ENCODE data around the gene RASGEF1C.

Gene RASGEF1C

DNA sequence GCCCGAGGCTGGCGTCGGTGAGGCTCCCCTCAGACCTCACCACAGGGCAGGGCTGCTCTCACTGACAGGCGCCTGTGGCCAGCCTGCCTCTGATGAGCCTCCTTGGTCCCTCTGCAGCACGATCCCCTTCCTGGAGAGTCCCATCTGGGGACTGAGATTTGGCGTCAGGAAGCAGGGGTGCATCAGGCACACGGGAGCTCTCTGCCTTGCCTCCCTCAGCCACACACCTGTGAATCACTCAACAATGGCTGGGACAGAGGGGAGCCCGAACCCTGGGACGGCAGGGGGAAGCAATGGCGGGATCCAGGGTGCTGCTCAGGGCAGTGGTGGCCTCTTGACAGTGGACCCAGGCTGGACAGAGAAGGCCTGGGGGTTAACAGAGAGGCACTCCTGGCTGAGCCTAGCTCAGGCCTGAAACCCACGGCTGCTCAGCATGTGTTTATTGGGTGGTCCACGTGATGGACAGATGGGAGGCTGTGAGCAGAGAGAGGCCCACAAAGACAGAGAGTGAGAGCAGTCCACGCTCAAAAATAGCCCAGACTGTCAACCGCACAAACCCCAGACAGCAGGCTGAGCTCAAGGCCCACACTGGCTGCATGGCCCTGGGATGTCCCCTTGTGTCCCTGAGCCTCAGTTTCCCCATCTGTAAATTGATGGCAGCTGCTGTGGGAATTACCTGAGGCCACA is 11.9 kb downstream of the RASGEF1C start:
- TF ChIP-seq, protein P1, sequence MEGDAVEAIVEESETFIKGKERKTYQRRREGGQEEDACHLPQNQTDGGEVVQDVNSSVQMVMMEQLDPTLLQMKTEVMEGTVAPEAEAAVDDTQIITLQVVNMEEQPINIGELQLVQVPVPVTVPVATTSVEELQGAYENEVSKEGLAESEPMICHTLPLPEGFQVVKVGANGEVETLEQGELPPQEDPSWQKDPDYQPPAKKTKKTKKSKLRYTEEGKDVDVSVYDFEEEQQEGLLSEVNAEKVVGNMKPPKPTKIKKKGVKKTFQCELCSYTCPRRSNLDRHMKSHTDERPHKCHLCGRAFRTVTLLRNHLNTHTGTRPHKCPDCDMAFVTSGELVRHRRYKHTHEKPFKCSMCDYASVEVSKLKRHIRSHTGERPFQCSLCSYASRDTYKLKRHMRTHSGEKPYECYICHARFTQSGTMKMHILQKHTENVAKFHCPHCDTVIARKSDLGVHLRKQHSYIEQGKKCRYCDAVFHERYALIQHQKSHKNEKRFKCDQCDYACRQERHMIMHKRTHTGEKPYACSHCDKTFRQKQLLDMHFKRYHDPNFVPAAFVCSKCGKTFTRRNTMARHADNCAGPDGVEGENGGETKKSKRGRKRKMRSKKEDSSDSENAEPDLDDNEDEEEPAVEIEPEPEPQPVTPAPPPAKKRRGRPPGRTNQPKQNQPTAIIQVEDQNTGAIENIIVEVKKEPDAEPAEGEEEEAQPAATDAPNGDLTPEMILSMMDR (IDR thresholded peaks at IDR 0.05; ENCODE audit: low read depth, low read length): no peak
- H3K4me3 ChIP-seq (ENCODE audit: low read depth, low read length): no peak overlapping the region

DNA sequence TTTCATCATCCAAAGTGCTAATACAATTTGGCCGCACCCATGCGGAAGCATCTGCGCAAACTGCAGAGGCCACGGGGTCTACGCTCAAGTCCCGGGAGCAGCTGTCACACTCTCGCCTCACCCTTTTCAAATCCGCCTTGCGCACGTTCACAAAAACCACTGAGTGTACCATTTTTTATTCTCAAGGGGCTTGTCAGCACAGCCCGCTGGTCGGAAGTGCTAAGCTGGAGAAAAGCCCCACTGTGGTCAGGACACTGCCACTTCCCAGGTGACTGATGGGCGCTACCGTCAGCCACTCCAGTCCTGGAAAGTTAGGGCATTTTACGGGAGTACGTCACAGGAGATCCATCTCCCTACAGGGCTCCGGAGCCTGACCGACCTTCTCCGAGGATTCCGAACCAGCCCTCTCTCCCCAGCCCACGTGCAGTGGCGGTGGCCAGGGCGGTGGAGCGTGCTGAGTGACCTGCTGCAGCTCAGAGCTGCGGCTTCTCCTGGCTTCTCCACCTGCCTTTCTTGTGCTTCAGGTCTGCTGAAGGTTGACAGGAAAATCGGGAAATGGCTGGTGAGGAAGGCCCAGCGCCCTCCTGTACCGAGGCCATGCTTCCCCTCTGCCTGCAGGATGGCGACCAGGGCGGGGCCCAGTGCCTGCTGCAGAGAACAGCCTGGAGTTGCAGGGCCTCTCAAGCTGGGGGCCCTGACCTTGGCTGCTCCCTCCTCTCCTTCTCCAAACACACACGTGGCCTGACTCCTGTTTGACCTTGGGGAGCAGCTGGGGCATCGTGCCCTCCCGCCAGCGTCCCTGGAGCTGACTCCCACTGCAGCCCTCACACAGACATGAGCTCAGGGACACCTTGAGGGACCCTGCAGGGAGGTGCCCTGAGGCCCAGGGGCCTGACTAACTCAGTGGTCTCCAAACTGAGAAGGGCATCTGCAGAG is 14.3 kb downstream of the RASGEF1C start:
- TF ChIP-seq, protein P1 (IDR thresholded peaks at IDR 0.05; ENCODE audit: low read depth, low read length): no peak
- no peak overlapping the region for H3K4me3 ChIP-seq (ENCODE audit: low read depth, low read length)

DNA sequence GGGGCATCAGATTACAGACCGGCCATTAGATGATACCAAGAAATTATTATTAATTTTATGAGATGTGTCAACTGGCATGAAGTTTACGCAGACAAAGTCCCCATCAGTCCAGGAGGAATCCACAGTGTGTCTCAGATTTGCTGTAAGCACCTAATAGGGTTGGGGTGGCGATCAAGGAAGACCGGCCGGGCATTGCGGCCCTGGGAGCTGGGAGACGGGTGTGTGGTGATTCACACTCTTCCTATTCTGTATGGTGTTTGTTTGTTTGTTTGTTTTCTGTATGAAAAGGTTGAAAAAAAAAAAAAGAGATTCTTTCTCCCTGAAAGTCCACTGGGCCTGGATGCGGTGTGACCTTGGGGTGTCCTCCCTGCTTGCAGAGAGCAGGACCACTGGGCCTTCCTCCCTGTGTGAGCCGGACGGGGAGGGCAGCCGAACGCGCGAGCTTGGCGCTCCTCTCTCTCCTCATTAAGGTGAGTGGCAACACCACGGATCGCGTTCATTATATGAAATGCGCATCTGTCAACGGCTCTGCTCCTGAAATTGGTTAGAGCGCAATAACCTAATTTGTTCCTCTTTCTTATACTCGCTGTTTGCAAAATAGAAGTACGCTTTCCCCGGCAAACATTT is 15.1 kb downstream of the RASGEF1C start:
- TF ChIP-seq, protein P1 (IDR thresholded peaks at IDR 0.05; ENCODE audit: low read depth, low read length): no peak

DNA sequence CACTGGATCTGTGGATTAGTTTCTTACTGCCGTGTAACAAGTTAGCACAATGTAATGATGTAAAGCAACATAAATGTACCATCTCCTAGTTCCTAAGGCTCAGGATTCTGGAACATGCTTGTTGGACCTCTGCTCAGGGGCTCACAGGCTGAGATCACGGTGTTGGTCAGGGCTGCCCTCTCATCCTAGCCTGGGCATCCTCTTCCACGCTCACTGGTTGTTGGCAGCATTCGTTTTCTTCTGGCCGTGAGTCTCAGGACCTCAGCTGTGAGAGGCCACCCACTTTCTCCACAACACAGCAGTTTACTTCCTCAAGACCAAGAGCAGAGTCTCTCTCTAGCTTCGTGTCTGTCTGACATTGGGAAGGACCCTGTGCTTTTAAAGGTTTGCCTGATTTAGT is 17.3 kb downstream of the RASGEF1C start:
- no peak overlapping the region for H3K4me3 ChIP-seq (ENCODE audit: low read depth, low read length)

More for the DNA sequence above, 15.1 kb downstream of the RASGEF1C start:
- no peak overlapping the region for H3K4me3 ChIP-seq (ENCODE audit: low read depth, low read length)

DNA sequence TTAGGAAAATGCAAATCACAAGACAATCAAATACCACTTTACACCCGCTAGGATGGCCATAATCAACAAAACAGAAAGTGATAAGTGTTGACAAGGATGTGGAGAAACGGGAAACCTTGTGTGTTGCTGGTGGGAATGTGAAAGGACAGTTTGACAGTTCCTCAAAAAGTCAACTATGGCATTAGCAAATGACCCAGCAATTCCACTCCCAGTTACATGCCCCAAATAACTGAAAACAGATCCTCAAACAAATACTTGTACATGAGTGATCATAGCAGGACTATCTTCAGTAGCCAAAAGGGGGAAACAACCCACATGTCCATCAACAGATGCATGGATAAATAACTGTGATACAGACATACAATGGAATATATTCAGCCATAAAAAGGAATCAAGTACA is 21.2 kb downstream of the RASGEF1C start:
- H3K4me3 ChIP-seq (ENCODE audit: low read depth, low read length): no peak overlapping the region
- TF ChIP-seq, protein P1 (IDR thresholded peaks at IDR 0.05; ENCODE audit: low read depth, low read length): no peak

More for the DNA sequence above, 17.3 kb downstream of the RASGEF1C start:
- TF ChIP-seq, protein P1 (IDR thresholded peaks at IDR 0.05; ENCODE audit: low read depth, low read length): no peak

DNA sequence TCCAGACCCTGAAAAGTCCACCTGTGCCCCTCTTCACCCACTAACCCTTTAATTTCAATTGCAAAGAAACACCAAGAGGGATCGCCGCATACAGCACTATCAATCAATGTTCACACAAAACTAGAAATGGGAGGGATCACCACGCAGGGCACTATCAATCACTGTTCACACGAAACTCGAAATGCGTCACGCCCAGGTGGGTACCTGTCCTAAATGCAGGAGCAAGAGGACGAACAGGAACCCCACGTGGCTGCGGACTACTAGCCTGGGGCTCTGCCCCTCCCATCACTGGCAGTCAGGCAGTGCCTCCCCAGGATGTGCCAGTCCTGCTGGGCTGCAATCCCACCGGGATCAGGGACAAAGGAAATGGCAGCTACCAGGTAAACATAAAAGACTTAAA is 28.2 kb downstream of the RASGEF1C start:
- no peak overlapping the region for H3K4me3 ChIP-seq (ENCODE audit: low read depth, low read length)

More for the DNA sequence above, 28.2 kb downstream of the RASGEF1C start:
- TF ChIP-seq, protein P1 (IDR thresholded peaks at IDR 0.05; ENCODE audit: low read depth, low read length): no peak
